ENCODE results near the gene CLDN7.
A peak's percentile ranks its signal among the peaks of the same experiment; 100 is the strongest.

Gene CLDN7

DNA sequence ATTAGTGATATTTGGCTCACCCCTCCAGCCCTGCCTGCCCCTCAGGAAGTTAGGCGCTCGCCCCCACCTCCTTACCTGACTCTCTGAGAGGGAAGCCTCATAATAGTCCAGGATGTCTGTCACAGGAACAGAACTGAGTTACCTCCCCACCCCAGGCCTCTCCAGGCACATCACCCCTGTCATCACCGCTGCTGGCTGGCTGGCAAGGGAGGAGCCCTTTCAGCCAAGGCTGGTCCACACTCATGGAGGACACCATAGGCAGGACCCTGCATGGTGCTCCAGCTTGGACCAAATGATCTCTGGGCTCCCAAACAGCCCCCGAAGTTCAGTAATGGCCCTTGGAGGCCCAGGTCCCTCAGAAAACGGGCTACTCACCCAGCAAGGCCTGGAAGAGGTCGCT, 44.1 kb downstream of the CLDN7 start:
- DNase-seq = no peak

DNA sequence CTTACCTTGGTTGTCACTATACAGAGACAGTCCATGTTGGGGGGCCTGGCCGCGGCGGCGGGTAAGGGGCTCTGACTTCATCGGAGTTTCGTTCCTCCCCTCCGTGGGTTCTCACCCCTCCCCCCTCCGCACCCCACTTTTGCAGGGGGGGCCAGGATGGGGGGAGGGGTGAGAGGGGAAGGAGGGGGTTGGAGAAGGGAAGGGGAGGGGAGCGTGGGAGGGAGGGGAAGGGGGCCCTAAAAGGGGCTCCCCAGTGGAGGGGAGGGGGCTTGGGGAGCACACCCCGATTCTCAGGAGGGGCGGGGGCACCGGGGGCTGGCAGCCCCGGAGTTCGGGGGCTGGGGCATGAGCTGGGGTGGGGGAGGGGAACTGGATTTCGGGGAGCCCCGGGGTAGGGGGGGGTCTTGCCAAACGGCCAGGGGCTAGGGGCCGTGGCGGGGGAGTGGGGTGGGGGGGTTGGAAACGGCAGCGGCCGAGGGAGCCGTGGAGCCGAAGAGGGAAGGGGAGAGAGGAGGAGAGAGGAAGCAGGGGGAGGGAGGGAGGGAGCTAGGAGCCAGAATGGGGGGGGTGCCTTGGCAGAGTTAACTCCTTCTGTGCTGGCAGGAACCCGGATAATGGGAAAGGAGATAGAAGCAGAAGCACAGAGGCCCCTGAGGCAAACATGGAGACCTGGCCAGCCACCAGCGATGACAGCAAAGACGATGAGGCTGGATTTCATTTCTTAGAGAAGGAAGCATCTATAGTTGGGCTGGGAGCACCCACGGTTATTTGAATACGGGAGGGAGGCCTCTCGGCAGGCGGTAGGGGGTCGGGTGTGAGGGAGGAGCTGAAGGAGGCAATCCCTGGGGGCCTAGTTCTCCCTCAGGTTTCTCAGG, 44.9 kb downstream of the CLDN7 start:
- no peak for DNase-seq

DNA sequence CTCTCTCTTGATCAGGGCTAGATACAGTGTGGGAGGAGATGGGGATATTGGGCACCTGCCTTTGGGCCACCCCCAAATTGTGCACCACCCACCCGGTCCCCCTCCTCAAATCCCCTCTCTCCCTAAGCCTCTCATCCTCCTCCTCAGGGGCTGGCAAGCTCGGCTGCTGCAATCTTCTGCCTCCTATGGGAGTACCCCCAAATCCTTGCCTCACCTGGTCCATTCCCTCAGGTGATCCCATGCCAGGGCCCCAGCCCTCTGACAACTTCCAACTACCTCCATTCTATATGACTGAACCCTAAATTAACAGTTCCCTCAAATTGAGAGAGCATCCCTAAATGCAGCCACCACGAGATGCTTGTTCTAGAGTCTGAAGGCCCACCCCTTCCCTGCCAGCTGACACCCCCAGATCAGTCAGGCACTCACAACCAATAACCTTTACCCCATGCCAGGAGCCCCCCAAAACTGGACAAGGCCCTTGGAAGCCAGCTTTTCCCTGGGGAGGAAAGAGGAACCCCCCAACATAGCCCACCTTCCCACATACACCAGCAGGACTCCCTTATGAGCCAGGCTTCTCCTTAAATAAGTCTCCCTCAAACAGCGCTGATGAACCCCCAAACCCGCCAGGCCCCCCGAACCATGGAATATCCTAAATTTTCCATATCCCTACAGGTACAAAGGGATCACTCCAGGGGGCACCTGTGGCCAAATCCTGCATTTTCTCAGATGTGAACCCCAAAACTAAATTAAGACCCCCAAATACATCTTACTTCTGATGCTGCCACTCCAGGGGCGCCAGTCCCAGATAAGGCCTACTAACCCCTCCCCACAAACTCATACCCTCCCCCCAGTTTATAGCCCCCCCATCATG, 45.8 kb downstream of the CLDN7 start:
- no peak for DNase-seq

DNA sequence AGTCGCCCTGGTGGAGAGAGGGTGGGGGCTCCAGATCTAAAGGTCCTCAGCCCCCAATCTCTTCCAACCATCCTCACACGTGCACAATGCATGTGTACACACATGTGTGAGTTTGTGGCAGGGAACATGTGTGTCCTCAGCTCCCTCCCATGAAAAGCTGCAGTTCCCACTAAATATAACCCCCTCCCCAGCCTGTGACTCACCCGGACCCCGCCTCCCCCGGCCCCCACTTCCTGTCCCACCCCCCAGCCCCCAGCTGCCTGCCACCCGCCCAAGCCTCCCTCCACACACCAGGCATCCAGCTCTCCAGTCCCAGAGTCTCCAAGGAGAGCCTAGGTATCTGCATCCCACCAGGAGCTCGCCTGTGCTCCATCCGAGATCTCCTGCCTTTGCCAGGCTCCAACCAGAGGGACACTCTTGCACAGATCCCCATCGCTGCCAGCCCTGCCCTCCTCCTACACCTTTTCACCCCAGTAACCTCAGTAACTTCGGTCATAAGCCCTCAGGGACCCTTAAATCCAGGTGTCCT, 46.6 kb downstream of the CLDN7 start:
- DNase-seq = no peak

DNA sequence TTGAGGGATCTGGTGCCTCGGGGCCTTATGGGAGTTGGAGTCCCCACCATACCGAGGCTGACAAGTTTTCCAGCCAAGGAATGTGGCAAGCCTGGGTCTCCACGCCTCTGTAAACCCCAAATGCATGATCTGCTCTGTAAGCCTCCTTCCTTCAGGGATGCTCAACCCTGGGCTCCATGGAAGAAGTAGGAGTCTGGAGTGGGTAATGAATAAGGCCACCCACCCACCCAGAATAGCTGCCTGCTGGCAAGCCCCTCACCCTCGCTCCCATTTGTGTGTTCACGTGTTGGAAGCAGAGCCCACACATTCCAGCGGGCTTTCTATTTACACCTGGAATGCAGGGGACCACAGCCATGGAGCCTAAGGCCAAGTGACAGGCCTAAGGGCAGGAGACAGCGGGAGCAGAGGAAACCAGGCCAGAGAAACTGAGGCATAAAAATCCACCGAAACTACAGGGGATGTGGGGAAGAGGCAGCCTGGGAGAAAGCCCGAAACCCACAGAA, 47.1 kb downstream of the CLDN7 start:
- DNase-seq = no peak

DNA sequence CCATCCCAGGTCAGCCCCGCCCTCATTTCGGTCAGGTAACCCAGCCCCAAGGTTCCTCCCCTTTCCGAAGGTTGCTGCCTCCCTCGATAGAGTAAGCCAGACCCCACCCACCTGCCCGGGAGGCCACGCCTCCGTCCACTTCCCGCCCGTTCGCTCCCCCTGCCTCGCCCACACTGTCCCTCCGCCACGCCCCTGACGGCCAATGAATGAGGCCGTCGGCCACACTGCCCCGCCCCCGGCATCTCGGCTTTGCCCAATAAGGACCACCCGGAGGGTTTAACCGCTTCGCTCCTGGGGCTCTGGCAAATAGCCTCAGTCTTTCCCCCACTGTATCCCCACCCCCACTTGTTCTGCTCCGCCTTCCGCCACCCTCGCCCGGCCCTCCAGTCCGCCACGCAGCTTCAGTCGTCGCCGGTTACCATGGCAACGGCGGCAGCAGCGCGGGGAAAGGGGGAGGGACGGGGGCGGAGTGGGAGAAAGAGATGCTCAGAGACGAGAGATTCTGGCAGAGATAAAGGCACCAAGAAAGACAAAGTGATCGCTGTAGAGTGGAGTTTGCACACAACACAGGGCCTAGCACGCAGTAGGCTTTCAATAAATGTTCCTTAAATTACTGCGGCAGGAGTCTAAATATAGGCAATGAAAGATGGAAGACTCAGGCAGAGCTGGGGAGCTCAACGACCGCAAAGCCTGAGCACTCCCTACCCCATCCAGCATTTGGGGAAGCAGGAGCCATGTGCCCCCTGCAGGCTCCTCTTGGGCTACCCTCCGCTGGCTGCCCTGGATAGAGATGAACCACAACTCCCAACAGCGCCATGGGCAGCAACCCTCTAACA, 47.8 kb downstream of the CLDN7 start:
- peak; percentile 98 for DNase-seq

DNA sequence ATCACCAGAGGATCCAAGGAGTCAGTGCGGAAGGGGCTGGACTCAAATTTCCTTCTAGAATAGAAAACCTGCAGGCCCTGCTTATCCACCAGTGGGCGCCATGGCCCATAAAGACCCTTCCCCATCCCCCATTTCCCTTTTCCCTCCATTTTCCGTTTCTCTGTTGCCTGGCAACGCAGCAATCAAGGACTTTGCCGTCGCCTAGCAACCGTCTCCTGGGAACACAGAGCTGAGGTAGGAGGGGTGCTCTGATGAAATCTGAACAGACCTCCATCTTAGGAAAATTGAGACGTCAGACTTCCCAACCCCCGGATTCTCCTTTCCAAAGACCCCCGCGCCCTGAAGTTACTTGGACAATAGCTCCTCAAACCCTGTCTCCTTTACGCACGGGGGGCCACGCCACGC, 48.4 kb downstream of the CLDN7 start:
- DNase-seq = peak; percentile 42

DNA sequence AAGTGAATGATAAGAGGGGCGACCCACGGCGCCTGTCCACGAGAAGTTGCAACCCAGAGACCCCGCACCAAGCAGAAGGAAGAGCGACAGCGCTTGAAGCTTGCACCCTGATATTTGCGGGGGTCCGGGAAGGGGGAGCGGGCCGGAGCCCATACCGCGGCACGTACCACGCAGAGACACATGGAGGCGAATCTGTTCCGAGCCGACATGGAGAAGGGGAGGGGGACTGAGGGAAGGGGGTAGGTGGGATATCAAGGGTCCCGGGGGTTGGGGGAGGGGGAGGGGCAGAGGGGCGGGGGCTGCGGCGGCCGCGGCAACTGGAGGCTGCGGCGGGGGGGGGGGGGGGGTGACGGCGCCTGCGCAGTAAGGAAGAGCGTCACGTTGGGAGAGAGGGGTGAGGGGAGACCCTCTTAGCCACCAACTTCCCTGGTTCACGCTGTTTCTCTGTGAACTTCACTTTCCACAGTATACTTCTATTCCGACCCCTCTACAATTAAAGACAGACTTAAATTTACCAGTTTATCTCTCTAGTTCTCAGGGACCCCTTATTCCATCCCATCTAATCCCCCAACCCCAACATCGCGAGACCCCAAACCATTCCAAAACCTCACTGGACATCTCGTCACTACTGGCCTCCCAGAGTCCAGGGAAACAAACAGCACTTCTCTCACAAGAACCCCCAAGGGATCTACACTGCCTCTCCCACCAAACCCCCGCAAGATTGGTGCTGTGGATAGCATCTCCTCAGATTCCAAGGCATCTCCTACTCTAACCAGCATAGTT, 50.6 kb downstream of the CLDN7 start:
- no peak for DNase-seq
